Stimulated activated CD8-positive, alpha-beta memory T cell treated with anti-CD3 and anti-CD28 coated beads, Interleukin-12 subunit alpha, Interleukin-12 subunit beta, amount 100 ng/mL, for 1 hour (primary cell): ENCODE data around the gene RILPL1.
"Not testable (repeated sequence)": the region's sequence is repeated elsewhere in the genome, so short reads cannot be mapped to it uniquely, and the experiment has no call there.

ENCODE experiments used
- DNase-seq: peaks from one replicate; pipeline ENCODE4 v3.0.0-alpha.2; 2020; ENCODE audit warnings: low read depth

The RILPL1 gene

GRCh38 chr12:123494124-123494851 is 39.2 kb downstream of the RILPL1 start:
- no peak for DNase-seq

GRCh38 chr12:123492339-123493039 is 41.0 kb downstream of the RILPL1 start:
- DNase-seq: not testable (repeated sequence)

GRCh38 chr12:123491481-123491880 is 42.0 kb downstream of the RILPL1 start:
- no peak for DNase-seq

- DNase-seq: no peak
These were observed 42.5 kb downstream of the RILPL1 start for GRCh38 chr12:123491056-123491455.

- DNase-seq: no peak
These were observed 43.4 kb downstream of the RILPL1 start for GRCh38 chr12:123490089-123490488.

GRCh38 chr12:123489580-123489979 is 43.9 kb downstream of the RILPL1 start:
- no peak for DNase-seq

GRCh38 chr12:123488539-123489230 is 44.8 kb downstream of the RILPL1 start:
- no peak for DNase-seq

- DNase-seq: no peak
These were observed 46.1 kb downstream of the RILPL1 start for GRCh38 chr12:123487428-123487827.

- no peak for DNase-seq
These were observed 47.8 kb downstream of the RILPL1 start for GRCh38 chr12:123485756-123486155.

GRCh38 chr12:123483602-123484248 is 49.8 kb downstream of the RILPL1 start:
- no peak for DNase-seq

GRCh38 chr12:123482876-123483275 is 50.6 kb downstream of the RILPL1 start:
- no peak for DNase-seq

GRCh38 chr12:123481251-123481650 is 52.3 kb downstream of the RILPL1 start:
- not testable (repeated sequence) for DNase-seq

- no peak for DNase-seq
These were observed 53.9 kb downstream of the RILPL1 start for GRCh38 chr12:123479442-123480180.

- no peak for DNase-seq
These were observed 54.8 kb downstream of the RILPL1 start for GRCh38 chr12:123478762-123479161.

- DNase-seq: no peak
These were observed 55.5 kb downstream of the RILPL1 start for GRCh38 chr12:123478069-123478468.

GRCh38 chr12:123475246-123475703 is 58.2 kb downstream of the RILPL1 start:
- no peak for DNase-seq

- no peak for DNase-seq
These were observed 58.9 kb downstream of the RILPL1 start for GRCh38 chr12:123474485-123475245.

- DNase-seq: no peak
These were observed 61.1 kb downstream of the RILPL1 start for GRCh38 chr12:123472438-123472849.

- no peak for DNase-seq
These were observed 62.0 kb downstream of the RILPL1 start for GRCh38 chr12:123471374-123472068.

- DNase-seq: no peak
These were observed 63.5 kb downstream of the RILPL1 start for GRCh38 chr12:123469978-123470377.
